ENCODE data around the gene MATCAP1. TPM values are rescaled to one million over a fixed set of nuclear protein-coding genes. Genes with fewer than 3 reads are reported as not detected.

Gene MATCAP1
- total RNA-seq, 2 experiments from 2014 or later, result 38.6 to 56.0 TPM

GRCh38 chr16:67151431-67152097 lies 32.2 kb downstream of the MATCAP1 start:
- Mint-ChIP-seq H3K27ac (no peak overlapping the region), H3K27me3 (no peaks in the 10 kb centered on the region), H3K4me3 (peak overlapping the region; percentile 62), H3K9me3 (ENCODE audit: low read depth) (no peaks in the 10 kb centered on the region), H3K36me3 (peaks cover 22% of the 10 kb centered on the region), H3K4me1 (peaks cover 40% of the 10 kb centered on the region)
- DNase-seq, result no peak
- no peak for ATAC-seq
- CTCF ChIA-PET, result interaction anchor here (0.8 to 17.0 kb wide), 17 partner anchors 8 to 204 kb away, joined by 3 to 395 read pairs (median 4); partner anchors contain the start of genes FBXL8, NOL3, SLC9A5 and TRADD

- Mint-ChIP-seq H3K27me3 (no peaks in the 10 kb centered on the region), H3K27ac (peak within 1 kb of the TSS; percentile 11), H3K9me3 (ENCODE audit: low read depth) (no peaks in the 10 kb centered on the region), H3K4me1 (peaks cover 33% of the 10 kb centered on the region), H3K4me3 (peak within 1 kb of the TSS; percentile 62), H3K36me3 (peaks cover 22% of the 10 kb centered on the region)
- peak; percentile 67 for DNase-seq
- peak; percentile 48 for ATAC-seq
- CTCF ChIA-PET, result interaction anchor here (0.6 to 17.0 kb wide), 17 partner anchors 9 to 197 kb away, joined by 3 to 395 read pairs (median 4); partner anchors contain the start of genes FBXL8, NOL3, SLC9A5 and TRADD
These were observed 32.8 kb downstream of the MATCAP1 start, which contains the start of gene B3GNT9 for GRCh38 chr16:67150833-67151396. B3GNT9 (minus strand) TSS chr16:67150998; CDS start chr16:67150485, 513 bp downstream.

- no peaks in the 10 kb centered on the region for H3K27me3 Mint-ChIP-seq
- peaks cover 30% of the 10 kb centered on the region for H3K4me1 Mint-ChIP-seq
- H3K9me3 Mint-ChIP-seq (ENCODE audit: low read depth), result no peaks in the 10 kb centered on the region
- peak; percentile 75 for ATAC-seq
- peaks cover 22% of the 10 kb centered on the region for H3K36me3 Mint-ChIP-seq
- peak overlapping the region; percentile 62 for H3K4me3 Mint-ChIP-seq
- CTCF ChIA-PET, result interaction anchor here (0.6 to 17.0 kb wide), 14 partner anchors 9 to 192 kb away, joined by 3 to 395 read pairs (median 4); partner anchors contain the start of genes FBXL8, NOL3, SLC9A5 and TRADD
- no peak overlapping the region for H3K27ac Mint-ChIP-seq
- DNase-seq, result peak; percentile 65
These were observed 33.5 kb downstream of the MATCAP1 start for GRCh38 chr16:67150047-67150832.

GRCh38 chr16:67149276-67150046 lies 34.3 kb downstream of the MATCAP1 start:
- H3K36me3 Mint-ChIP-seq, result peaks cover 22% of the 10 kb centered on the region
- peak overlapping the region; percentile 37 for H3K4me3 Mint-ChIP-seq
- CTCF ChIA-PET, result interaction anchor here (0.7 to 17.0 kb wide), 5 partner anchors 9 to 135 kb away, joined by 3 to 395 read pairs (median 3); no protein-coding TSS in a partner anchor
- peak; percentile 21 for ATAC-seq
- H3K27me3 Mint-ChIP-seq, result no peaks in the 10 kb centered on the region
- no peak overlapping the region for H3K27ac Mint-ChIP-seq
- H3K4me1 Mint-ChIP-seq, result peaks cover 28% of the 10 kb centered on the region
- H3K9me3 Mint-ChIP-seq (ENCODE audit: low read depth), result no peaks in the 10 kb centered on the region
- DNase-seq, result no peak

- ATAC-seq, result no peak
- CTCF ChIA-PET, result interaction anchor here (0.7 to 1.2 kb wide), 4 partner anchors 8 to 130 kb away, joined by 3 read pairs; no protein-coding TSS in a partner anchor
These were observed 35.0 kb downstream of the MATCAP1 start for GRCh38 chr16:67148656-67149275.

GRCh38 chr16:67148221-67148620 lies 35.5 kb downstream of the MATCAP1 start:
- Mint-ChIP-seq H3K27ac (no peak overlapping the region), H3K9me3 (ENCODE audit: low read depth) (no peaks in the 10 kb centered on the region), H3K36me3 (peaks cover 19% of the 10 kb centered on the region), H3K27me3 (no peaks in the 10 kb centered on the region), H3K4me3 (no peak overlapping the region), H3K4me1 (peaks cover 23% of the 10 kb centered on the region)
- ATAC-seq (no peak), DNase-seq (no peak)
- CTCF ChIA-PET, result interaction anchor here (1.2 kb wide), 1 partner anchor 28 kb away, joined by 3 read pairs; no protein-coding TSS in a partner anchor

More at GRCh38 chr16:67148656-67149275, 35.0 kb downstream of the MATCAP1 start:
- peaks cover 20% of the 10 kb centered on the region for H3K36me3 Mint-ChIP-seq
- no peak overlapping the region for H3K27ac Mint-ChIP-seq
- no peaks in the 10 kb centered on the region for H3K27me3 Mint-ChIP-seq
- H3K9me3 Mint-ChIP-seq (ENCODE audit: low read depth), result no peaks in the 10 kb centered on the region
- no peak for DNase-seq
- peaks cover 24% of the 10 kb centered on the region for H3K4me1 Mint-ChIP-seq
- peak overlapping the region; percentile 37 for H3K4me3 Mint-ChIP-seq

GRCh38 chr16:67147437-67148140 lies 36.2 kb downstream of the MATCAP1 start:
- ATAC-seq (no peak), DNase-seq (no peak)
- CTCF ChIA-PET, result interaction anchor here (0.6 to 1.1 kb wide), 4 partner anchors 8 to 171 kb away, joined by 3 read pairs; no protein-coding TSS in a partner anchor
- no peak overlapping the region for H3K27ac Mint-ChIP-seq
- H3K4me1 Mint-ChIP-seq, result peaks cover 17% of the 10 kb centered on the region
- H3K4me3 Mint-ChIP-seq, result no peak overlapping the region
- H3K36me3 Mint-ChIP-seq, result peaks cover 12% of the 10 kb centered on the region
- no peaks in the 10 kb centered on the region for H3K27me3 Mint-ChIP-seq
- no peaks in the 10 kb centered on the region for H3K9me3 Mint-ChIP-seq (ENCODE audit: low read depth)

GRCh38 chr16:67146523-67147357 lies 37.0 kb downstream of the MATCAP1 start:
- no peaks in the 10 kb centered on the region for H3K9me3 Mint-ChIP-seq (ENCODE audit: low read depth)
- ATAC-seq (no peak), DNase-seq (no peak)
- CTCF ChIA-PET, result interaction anchor here (0.6 to 3.9 kb wide), 6 partner anchors 8 to 170 kb away, joined by 3 to 21 read pairs (median 3); no protein-coding TSS in a partner anchor
- H3K4me1 Mint-ChIP-seq, result peaks cover 13% of the 10 kb centered on the region
- no peak overlapping the region for H3K4me3 Mint-ChIP-seq
- no peak overlapping the region for H3K27ac Mint-ChIP-seq
- no peaks in the 10 kb centered on the region for H3K27me3 Mint-ChIP-seq
- H3K36me3 Mint-ChIP-seq, result peaks cover 12% of the 10 kb centered on the region

- DNase-seq (no peak), ATAC-seq (no peak)
- no peak overlapping the region for H3K4me3 Mint-ChIP-seq
- H3K4me1 Mint-ChIP-seq, result peaks cover 4% of the 10 kb centered on the region
- H3K9me3 Mint-ChIP-seq (ENCODE audit: low read depth), result no peaks in the 10 kb centered on the region
- peak overlapping the region; percentile 13 for H3K27ac Mint-ChIP-seq
- H3K36me3 Mint-ChIP-seq, result peaks cover 15% of the 10 kb centered on the region
- CTCF ChIA-PET, result interaction anchor here (3.9 kb wide), 1 partner anchor 9 kb away, joined by 21 read pairs; no protein-coding TSS in a partner anchor
- no peaks in the 10 kb centered on the region for H3K27me3 Mint-ChIP-seq
These were observed 38.0 kb downstream of the MATCAP1 start for GRCh38 chr16:67145746-67146145.

GRCh38 chr16:67144943-67145342 lies 38.8 kb downstream of the MATCAP1 start:
- H3K4me3 Mint-ChIP-seq, result no peak overlapping the region
- CTCF ChIA-PET, result interaction anchor here (3.9 kb wide), 1 partner anchor 10 kb away, joined by 21 read pairs; no protein-coding TSS in a partner anchor
- no peaks in the 10 kb centered on the region for H3K9me3 Mint-ChIP-seq (ENCODE audit: low read depth)
- H3K27me3 Mint-ChIP-seq, result no peaks in the 10 kb centered on the region
- no peak for ATAC-seq
- H3K36me3 Mint-ChIP-seq, result peaks cover 20% of the 10 kb centered on the region
- H3K27ac Mint-ChIP-seq, result peak overlapping the region; percentile 31
- no peak for DNase-seq
- peaks cover 4% of the 10 kb centered on the region for H3K4me1 Mint-ChIP-seq

- Mint-ChIP-seq H3K27ac (no peak overlapping the region), H3K36me3 (peaks cover 12% of the 10 kb centered on the region), H3K4me1 (no peaks in the 10 kb centered on the region)
These were observed 41.4 kb downstream of the MATCAP1 start for GRCh38 chr16:67142342-67142741.

More at GRCh38 chr16:67142342-67142741, 41.4 kb downstream of the MATCAP1 start:
- CTCF ChIA-PET, result interaction anchor here (1.3 to 1.8 kb wide), 2 partner anchors 125 to 188 kb away, joined by 5 to 7 read pairs; no protein-coding TSS in a partner anchor
- Mint-ChIP-seq H3K27me3 (no peaks in the 10 kb centered on the region), H3K4me3 (no peak overlapping the region), H3K9me3 (ENCODE audit: low read depth) (no peaks in the 10 kb centered on the region)
- no peak for DNase-seq
- no peak for ATAC-seq
